Measurements from ENCODE around the gene RGS11.
"Not testable (repeated sequence)": the region's sequence is repeated elsewhere in the genome, so short reads cannot be mapped to it uniquely, and the experiment has no call there.

RGS11 gene

GRCh38 chr16:263182-263774 is 12.5 kb downstream of the RGS11 start:
- DNase-seq (ENCODE audit: low read depth), result no peak

- no peak for DNase-seq (ENCODE audit: low read depth)
Measured at GRCh38 chr16:262121-262745, 13.5 kb downstream of the RGS11 start.

- no peak for DNase-seq (ENCODE audit: low read depth)
Measured at GRCh38 chr16:261031-261691, 14.6 kb downstream of the RGS11 start.

GRCh38 chr16:260326-260725 is 15.4 kb downstream of the RGS11 start:
- no peak for DNase-seq (ENCODE audit: low read depth)

GRCh38 chr16:259814-260253 is 15.9 kb downstream of the RGS11 start:
- DNase-seq (ENCODE audit: low read depth), result no peak

- DNase-seq (ENCODE audit: low read depth), result no peak
Measured at GRCh38 chr16:259226-259625, 16.5 kb downstream of the RGS11 start.

- DNase-seq (ENCODE audit: low read depth), result not testable (repeated sequence)
Measured at GRCh38 chr16:258091-258490, 17.7 kb downstream of the RGS11 start.

- DNase-seq (ENCODE audit: low read depth), result no peak
Measured at GRCh38 chr16:255183-255582, 20.6 kb downstream of the RGS11 start.

GRCh38 chr16:254461-254860 is 21.3 kb downstream of the RGS11 start:
- no peak for DNase-seq (ENCODE audit: low read depth)

- DNase-seq (ENCODE audit: low read depth), result no peak
Measured at GRCh38 chr16:253833-254232, 21.9 kb downstream of the RGS11 start.

GRCh38 chr16:252366-253337 is 23.1 kb downstream of the RGS11 start:
- no peak for DNase-seq (ENCODE audit: low read depth)

GRCh38 chr16:249431-249830 is 26.3 kb downstream of the RGS11 start:
- DNase-seq (ENCODE audit: low read depth), result no peak

GRCh38 chr16:247027-247426 is 28.7 kb downstream of the RGS11 start:
- no peak for DNase-seq (ENCODE audit: low read depth)

GRCh38 chr16:245105-245504 is 30.6 kb downstream of the RGS11 start:
- DNase-seq (ENCODE audit: low read depth), result no peak

GRCh38 chr16:243348-243747 is 32.4 kb downstream of the RGS11 start:
- no peak for DNase-seq (ENCODE audit: low read depth)

- no peak for DNase-seq (ENCODE audit: low read depth)
Measured at GRCh38 chr16:242281-242680, 33.5 kb downstream of the RGS11 start.

- no peak for DNase-seq (ENCODE audit: low read depth)
Measured at GRCh38 chr16:240559-240958, 35.2 kb downstream of the RGS11 start.

- DNase-seq (ENCODE audit: low read depth), result no peak
Measured at GRCh38 chr16:239948-240277, 35.8 kb downstream of the RGS11 start.

GRCh38 chr16:234468-235305 is 41.1 kb downstream of the RGS11 start, which contains the start of gene FAM234A:
Gene FAM234A (plus strand): TSS chr16:234821. CDS start chr16:254414, 19,593 bp downstream.
- DNase-seq (ENCODE audit: low read depth), result peak; percentile 92

- DNase-seq (ENCODE audit: low read depth), result no peak
Measured at GRCh38 chr16:230949-231348, 44.8 kb downstream of the RGS11 start.

GRCh38 chr16:230351-230750 is 45.4 kb downstream of the RGS11 start:
- not testable (repeated sequence) for DNase-seq (ENCODE audit: low read depth)

Measured in stimulated activated CD8-positive, alpha-beta memory T cell treated with anti-CD3 and anti-CD28 coated beads, Interleukin-4, amount 100 ng/mL, for 24 hours (primary cell).